Activated B cell treated with CpG ODN at 0.5 μM for 24 hours (primary cell): ENCODE data around the gene ZNF500. TPM values are rescaled to one million over a fixed set of nuclear protein-coding genes. Genes with fewer than 3 reads are reported as not detected.

ENCODE experiments used
- ATAC-seq: fragments of 200-7000 bp; cut with Tn5 transposase; one replicate; pipeline ENCODE4 v1.10.0; 2021; ENCODE audit warnings: low read depth, mild to moderate bottlenecking, moderate library complexity
- CTCF ChIA-PET: fragments of 350-600 bp; sonication (Branson Sonifier 250); formaldehyde crosslinking; loops from one replicate; lab custom pipeline; 2021; ENCODE audit warnings: antibody characterized with exemption; lab: Charles Lee
- POLR2A ChIA-PET: fragments of 350-600 bp; sonication (Branson Sonifier 250); formaldehyde crosslinking; loops from one replicate; lab custom pipeline; 2021; ENCODE audit warnings: antibody characterized with exemption; lab: Charles Lee
- DNase-seq: peaks from one replicate; pipeline ENCODE4 v3.0.0; 2022
- H3K27ac Mint-ChIP-seq: one replicate; pipeline ENCODE4 v1.8.0; 2020; ENCODE audit warnings: mixed read lengths
- H3K27me3 Mint-ChIP-seq: one replicate; pipeline ENCODE4 v1.8.0; 2021; ENCODE audit warnings: mixed read lengths
- H3K36me3 Mint-ChIP-seq: one replicate; pipeline ENCODE4 v1.8.0; 2021; ENCODE audit warnings: low read depth, mixed read lengths
- H3K4me1 Mint-ChIP-seq: one replicate; pipeline ENCODE4 v1.8.0; 2021; ENCODE audit warnings: mixed read lengths
- H3K4me3 Mint-ChIP-seq: one replicate; pipeline ENCODE4 v1.8.0; 2020; ENCODE audit warnings: mild to moderate bottlenecking, mixed read lengths
- H3K9me3 Mint-ChIP-seq: one replicate; pipeline ENCODE4 v1.8.0; 2020; ENCODE audit warnings: mixed read lengths
- CTCF ChIP-seq: fragments of 200-600 bp; IDR thresholded peaks from one replicate; pipeline ENCODE4 v1.8.0; 2022; ENCODE audit warnings: antibody characterized with exemption, mild to moderate bottlenecking
- intact Hi-C: fragments of 100-400 bp; cut with micrococcal nuclease; formaldehyde crosslinking; loops from one replicate; pipeline ENCODE4 v1.15.1; 2024
- total RNA-seq: library from RNA; stranded (reverse); gene quantifications from 2 replicates; pipeline ENCODE4 v1.2.3, GENCODE V29; 2022

The ZNF500 gene
- total RNA-seq, 1 donor from 2014 or later: 19.1 TPM

- Mint-ChIP-seq H3K36me3 (peaks cover 70% of the 10 kb centered on the region), H3K27me3 (no peaks in the 10 kb centered on the region), H3K4me3 (no peak overlapping the region), H3K4me1 (no peaks in the 10 kb centered on the region), H3K9me3 (no peaks in the 10 kb centered on the region), H3K27ac (no peak overlapping the region)
- no peak for ATAC-seq
- CTCF ChIA-PET: no interaction called here
- no peak for TF ChIP-seq CTCF
- POLR2A ChIA-PET: interaction anchor here (1.1 kb wide), 1 partner anchor 8 kb away, joined by 3 read pairs; no protein-coding TSS in a partner anchor
- intact Hi-C loops: no loop called here
- no peak for DNase-seq
Observed at GRCh38 chr16:4760221-4760910, 6.6 kb downstream of the ZNF500 start.

GRCh38 chr16:4755687-4756086 lies 11.3 kb downstream of the ZNF500 start:
- CTCF ChIA-PET: no interaction called here
- POLR2A ChIA-PET: no interaction called here
- DNase-seq: no peak
- Mint-ChIP-seq H3K4me3 (no peak overlapping the region), H3K36me3 (peaks cover 70% of the 10 kb centered on the region), H3K9me3 (peaks cover 2% of the 10 kb centered on the region), H3K4me1 (no peaks in the 10 kb centered on the region), H3K27me3 (no peaks in the 10 kb centered on the region), H3K27ac (no peak overlapping the region)
- no peak for TF ChIP-seq CTCF
- ATAC-seq: no peak
- intact Hi-C loops: no loop called here

GRCh38 chr16:4754865-4755264 lies 12.1 kb downstream of the ZNF500 start:
- Mint-ChIP-seq H3K9me3 (peaks cover 2% of the 10 kb centered on the region), H3K4me3 (no peak overlapping the region), H3K36me3 (peaks cover 64% of the 10 kb centered on the region), H3K4me1 (no peaks in the 10 kb centered on the region), H3K27ac (no peak overlapping the region), H3K27me3 (no peaks in the 10 kb centered on the region)
- CTCF ChIA-PET: no interaction called here
- no peak for DNase-seq
- intact Hi-C loops: no loop called here
- TF ChIP-seq CTCF: no peak
- no peak for ATAC-seq
- POLR2A ChIA-PET: no interaction called here

GRCh38 chr16:4753227-4753626 lies 13.7 kb downstream of the ZNF500 start:
- Mint-ChIP-seq H3K36me3 (peaks cover 48% of the 10 kb centered on the region), H3K4me3 (no peak overlapping the region), H3K9me3 (peaks cover 2% of the 10 kb centered on the region), H3K4me1 (peaks cover 4% of the 10 kb centered on the region), H3K27ac (no peak overlapping the region), H3K27me3 (no peaks in the 10 kb centered on the region)
- DNase-seq (no peak), ATAC-seq (no peak)
- ChIA-PET POLR2A (no interaction called here), CTCF (no interaction called here)
- TF ChIP-seq CTCF: no peak
- intact Hi-C loops: no loop called here

GRCh38 chr16:4752351-4753100 lies 14.4 kb downstream of the ZNF500 start:
- TF ChIP-seq CTCF: no peak
- no peaks in the 10 kb centered on the region for H3K27me3 Mint-ChIP-seq
- no peak overlapping the region for H3K27ac Mint-ChIP-seq
- DNase-seq (no peak), ATAC-seq (no peak)
- intact Hi-C loops: no loop called here
- POLR2A ChIA-PET: no interaction called here
- CTCF ChIA-PET: no interaction called here
- H3K4me1 Mint-ChIP-seq: peaks cover 11% of the 10 kb centered on the region
- H3K4me3 Mint-ChIP-seq: no peak overlapping the region
- H3K36me3 Mint-ChIP-seq: peaks cover 42% of the 10 kb centered on the region
- peaks cover 2% of the 10 kb centered on the region for H3K9me3 Mint-ChIP-seq
